ENCODE data around the gene SATB2.

GRCh38 chr2:199383021-199383420, 74.7 kb downstream of the SATB2 start:
- TF ChIP-seq EP300 (IDR thresholded peaks at IDR 0.05) = no peak
- TF ChIP-seq CTCF (IDR thresholded peaks at IDR 0.05) = no peak
- no peak for TF ChIP-seq POLR2AphosphoS5 (IDR thresholded peaks at IDR 0.05)

Data from stomach (tissue), 4 donors.